NOMO-1 treated with DMSO at 0.1 percent for 48 hours (cell line): Measurements from ENCODE around the gene INMT.

Experiments used
- DNase-seq: peaks from one replicate; lab custom pipeline; 2025; ENCODE audit not compliant: unreplicated experiment; lab: John Stamatoyannopoulos, UW

Gene INMT

GRCh38 chr7:30727061-30727945, 24.6 kb upstream of the INMT start:
- peak; percentile 68 for DNase-seq

GRCh38 chr7:30728591-30729100, 23.3 kb upstream of the INMT start:
- DNase-seq: no peak

- DNase-seq: no peak
Measured at GRCh38 chr7:30729642-30730041, 22.3 kb upstream of the INMT start.

- DNase-seq: no peak
Measured at GRCh38 chr7:30730097-30730496, 21.8 kb upstream of the INMT start.

GRCh38 chr7:30730996-30731395, 20.9 kb upstream of the INMT start:
- no peak for DNase-seq

- peak; percentile 18 for DNase-seq
Measured at GRCh38 chr7:30731581-30731980, 20.4 kb upstream of the INMT start.

GRCh38 chr7:30732606-30733005, 19.3 kb upstream of the INMT start:
- DNase-seq: no peak

GRCh38 chr7:30733216-30733615, 18.7 kb upstream of the INMT start:
- no peak for DNase-seq

- DNase-seq: no peak
Measured at GRCh38 chr7:30733691-30734090, 18.2 kb upstream of the INMT start.

- no peak for DNase-seq
Measured at GRCh38 chr7:30734497-30734896, 17.4 kb upstream of the INMT start.

- no peak for DNase-seq
Measured at GRCh38 chr7:30735631-30736030, 16.3 kb upstream of the INMT start.

- DNase-seq: no peak
Measured at GRCh38 chr7:30736291-30736690, 15.6 kb upstream of the INMT start.

- DNase-seq: no peak
Measured at GRCh38 chr7:30738026-30738915, 13.7 kb upstream of the INMT start.

GRCh38 chr7:30739691-30740090, 12.2 kb upstream of the INMT start:
- DNase-seq: no peak

- peak; percentile 41 for DNase-seq
Measured at GRCh38 chr7:30740417-30741181, 11.3 kb upstream of the INMT start.

GRCh38 chr7:30741289-30741688, 10.6 kb upstream of the INMT start:
- no peak for DNase-seq

GRCh38 chr7:30743371-30744074, 8.4 kb upstream of the INMT start:
- DNase-seq: no peak

GRCh38 chr7:30744075-30744417, 7.9 kb upstream of the INMT start:
- DNase-seq: no peak

- no peak for DNase-seq
Measured at GRCh38 chr7:30745261-30745941, 6.5 kb upstream of the INMT start.

GRCh38 chr7:30750010-30750409, 1.9 kb upstream of the INMT start:
- no peak for DNase-seq
